Osteocyte (in vitro differentiated cells): ENCODE results near the gene HIRA. TPM values are rescaled to one million over a fixed set of nuclear protein-coding genes. Genes with fewer than 3 reads are reported as not detected.

Source experiments
- DNase-seq: peaks from one replicate; pipeline ENCODE4 v3.0.0; 2021; ENCODE audit warnings: mixed read lengths; ENCODE audit not compliant: unreplicated experiment; ENCODE audit errors: extremely low spot score
- H3K27ac Mint-ChIP-seq: one replicate; pipeline ENCODE4 v1.8.0; 2021; ENCODE audit warnings: mild to moderate bottlenecking, mixed read lengths; ENCODE audit not compliant: unreplicated experiment
- H3K27me3 Mint-ChIP-seq: one replicate; pipeline ENCODE4 v1.8.0; 2021; ENCODE audit warnings: mixed read lengths; ENCODE audit not compliant: unreplicated experiment
- H3K36me3 Mint-ChIP-seq: one replicate; pipeline ENCODE4 v1.8.0; 2021; ENCODE audit warnings: mixed read lengths; ENCODE audit not compliant: unreplicated experiment
- H3K4me1 Mint-ChIP-seq: one replicate; pipeline ENCODE4 v1.8.0; 2021; ENCODE audit warnings: mixed read lengths; ENCODE audit not compliant: unreplicated experiment
- H3K4me3 Mint-ChIP-seq: one replicate; pipeline ENCODE4 v1.8.0; 2021; ENCODE audit warnings: mild to moderate bottlenecking, moderate library complexity, mixed read lengths; ENCODE audit not compliant: unreplicated experiment
- H3K9me3 Mint-ChIP-seq: one replicate; pipeline ENCODE4 v1.8.0; 2021; ENCODE audit warnings: mixed read lengths; ENCODE audit not compliant: unreplicated experiment
- CTCF ChIP-seq: fragments of 200-600 bp; sonication (generic); IDR thresholded peaks from 2 replicates; pipeline ENCODE4 v1.5.0; 2021; ENCODE audit warnings: antibody characterized with exemption, mild to moderate bottlenecking, moderate library complexity
- total RNA-seq: library from RNA; stranded (reverse); gene quantifications from 2 replicates; pipeline ENCODE4 v1.2.1, GENCODE V29; 2021

Gene HIRA
- total RNA-seq, 1 donor from 2014 or later, result 33.2 TPM

- no peak overlapping the region for H3K27ac Mint-ChIP-seq
- no peaks in the 10 kb centered on the region for H3K9me3 Mint-ChIP-seq
- no peak overlapping the region for H3K4me3 Mint-ChIP-seq
- peaks cover 46% of the 10 kb centered on the region for H3K36me3 Mint-ChIP-seq
- H3K27me3 Mint-ChIP-seq, result no peaks in the 10 kb centered on the region
- H3K4me1 Mint-ChIP-seq, result peaks cover 1% of the 10 kb centered on the region
- no peak for TF ChIP-seq CTCF
- DNase-seq, result no peak
Measured at GRCh38 chr22:19375435-19375834, 56.1 kb downstream of the HIRA start.

- Mint-ChIP-seq H3K4me3 (no peak overlapping the region), H3K4me1 (peaks cover 1% of the 10 kb centered on the region), H3K27me3 (no peaks in the 10 kb centered on the region), H3K27ac (no peak overlapping the region), H3K36me3 (peaks cover 46% of the 10 kb centered on the region), H3K9me3 (no peaks in the 10 kb centered on the region)
- DNase-seq, result no peak
- TF ChIP-seq CTCF, result no peak
Measured at GRCh38 chr22:19374410-19374809, 57.1 kb downstream of the HIRA start.

GRCh38 chr22:19373450-19373849 is 58.1 kb downstream of the HIRA start:
- Mint-ChIP-seq H3K27ac (no peak overlapping the region), H3K36me3 (peaks cover 49% of the 10 kb centered on the region), H3K4me3 (no peak overlapping the region), H3K9me3 (no peaks in the 10 kb centered on the region), H3K27me3 (no peaks in the 10 kb centered on the region), H3K4me1 (peaks cover 1% of the 10 kb centered on the region)
- TF ChIP-seq CTCF, result no peak
- DNase-seq, result no peak

- Mint-ChIP-seq H3K27ac (no peak overlapping the region), H3K9me3 (no peaks in the 10 kb centered on the region), H3K36me3 (peaks cover 46% of the 10 kb centered on the region)
Measured at GRCh38 chr22:19371893-19372292, 59.6 kb downstream of the HIRA start.

GRCh38 chr22:19368876-19369275 is 62.7 kb downstream of the HIRA start:
- H3K27me3 Mint-ChIP-seq, result no peaks in the 10 kb centered on the region
- H3K4me1 Mint-ChIP-seq, result peaks cover 1% of the 10 kb centered on the region
- no peak for TF ChIP-seq CTCF
- H3K4me3 Mint-ChIP-seq, result no peak overlapping the region
- H3K9me3 Mint-ChIP-seq, result no peaks in the 10 kb centered on the region
- H3K36me3 Mint-ChIP-seq, result peaks cover 32% of the 10 kb centered on the region
- no peak overlapping the region for H3K27ac Mint-ChIP-seq
- DNase-seq, result no peak

More at GRCh38 chr22:19371893-19372292, 59.6 kb downstream of the HIRA start:
- peaks cover 1% of the 10 kb centered on the region for H3K4me1 Mint-ChIP-seq
- no peaks in the 10 kb centered on the region for H3K27me3 Mint-ChIP-seq
- DNase-seq, result no peak
- TF ChIP-seq CTCF, result no peak
- H3K4me3 Mint-ChIP-seq, result no peak overlapping the region
